Ishikawa (cell line): Measurements from ENCODE around the gene C1orf52.

Experiments used
- CEBPB ChIP-seq: IDR thresholded peaks from 2 replicates; pipeline ENCODE4 v1.6.1; 2012
- CREB1 ChIP-seq: IDR thresholded peaks from 2 replicates; pipeline ENCODE4 v1.6.1; 2012; ENCODE audit warnings: low read depth
- EGR1 ChIP-seq: IDR thresholded peaks from 2 replicates; pipeline ENCODE4 v1.6.1; 2012
- EP300 ChIP-seq: IDR thresholded peaks from 2 replicates; pipeline ENCODE4 v1.6.1; 2012; ENCODE audit warnings: borderline replicate concordance
- FOXM1 ChIP-seq: IDR thresholded peaks from 2 replicates; pipeline ENCODE4 v1.6.1; 2012; ENCODE audit warnings: low read depth, borderline replicate concordance
- NFIC ChIP-seq: IDR thresholded peaks from 2 replicates; pipeline ENCODE4 v1.6.1; 2012
- RAD21 ChIP-seq: IDR thresholded peaks from 2 replicates; pipeline ENCODE4 v1.6.1; 2012; ENCODE audit warnings: low read depth
- TAF1 ChIP-seq: IDR thresholded peaks from 2 replicates; pipeline ENCODE4 v1.6.1; 2012; ENCODE audit warnings: low read depth, mild to moderate bottlenecking
- TCF12 ChIP-seq: IDR thresholded peaks from 2 replicates; pipeline ENCODE4 v1.6.1; 2012; ENCODE audit warnings: low read depth
- TEAD4 ChIP-seq: IDR thresholded peaks from 2 replicates; pipeline ENCODE4 v1.6.1; 2012
- YY1 ChIP-seq: IDR thresholded peaks from 2 replicates; pipeline ENCODE4 v1.6.1; 2012; ENCODE audit warnings: low read depth
- ZBTB7A ChIP-seq: IDR thresholded peaks from 2 replicates; pipeline ENCODE4 v1.6.1; 2012; ENCODE audit warnings: low read depth
- TF ChIP-seq, protein P1 (sequence below): IDR thresholded peaks from 2 replicates; pipeline ENCODE4 v1.6.1; 2012
- TF ChIP-seq, protein P2 (sequence below): IDR thresholded peaks from 2 replicates; pipeline ENCODE4 v1.6.1; 2012; ENCODE audit warnings: low read depth, mild to moderate bottlenecking
- TF ChIP-seq, protein P3 (sequence below): IDR thresholded peaks from 2 replicates; pipeline ENCODE4 v1.6.1; 2012

C1orf52 gene

DNA sequence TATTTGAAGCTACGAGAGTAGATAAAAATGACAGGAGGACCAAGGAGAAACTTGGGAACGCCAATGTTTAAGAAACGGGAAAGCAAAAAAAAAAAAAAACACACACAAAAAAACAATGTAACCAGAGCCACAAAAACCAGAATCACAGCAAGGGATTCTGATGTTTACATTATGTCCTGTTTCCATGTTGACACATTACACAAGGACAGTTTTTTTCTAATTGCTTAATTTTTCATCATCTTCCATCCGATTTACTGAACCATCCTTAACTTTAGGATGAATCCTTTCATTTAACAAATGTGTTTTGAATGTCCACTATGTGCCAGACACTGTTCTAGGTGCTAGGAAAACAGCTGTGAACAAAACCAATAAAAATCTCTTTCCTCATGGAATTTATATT is 18.3 kb upstream of the C1orf52 start:
- TF ChIP-seq, protein P1, sequence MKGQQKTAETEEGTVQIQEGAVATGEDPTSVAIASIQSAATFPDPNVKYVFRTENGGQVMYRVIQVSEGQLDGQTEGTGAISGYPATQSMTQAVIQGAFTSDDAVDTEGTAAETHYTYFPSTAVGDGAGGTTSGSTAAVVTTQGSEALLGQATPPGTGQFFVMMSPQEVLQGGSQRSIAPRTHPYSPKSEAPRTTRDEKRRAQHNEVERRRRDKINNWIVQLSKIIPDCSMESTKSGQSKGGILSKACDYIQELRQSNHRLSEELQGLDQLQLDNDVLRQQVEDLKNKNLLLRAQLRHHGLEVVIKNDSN = no peak
- TF ChIP-seq EGR1 (no peak), YY1 (no peak), TAF1 (no peak), EP300 (no peak), ZBTB7A (no peak), TCF12 (no peak), TEAD4 (no peak)
- TF ChIP-seq, protein P2, sequence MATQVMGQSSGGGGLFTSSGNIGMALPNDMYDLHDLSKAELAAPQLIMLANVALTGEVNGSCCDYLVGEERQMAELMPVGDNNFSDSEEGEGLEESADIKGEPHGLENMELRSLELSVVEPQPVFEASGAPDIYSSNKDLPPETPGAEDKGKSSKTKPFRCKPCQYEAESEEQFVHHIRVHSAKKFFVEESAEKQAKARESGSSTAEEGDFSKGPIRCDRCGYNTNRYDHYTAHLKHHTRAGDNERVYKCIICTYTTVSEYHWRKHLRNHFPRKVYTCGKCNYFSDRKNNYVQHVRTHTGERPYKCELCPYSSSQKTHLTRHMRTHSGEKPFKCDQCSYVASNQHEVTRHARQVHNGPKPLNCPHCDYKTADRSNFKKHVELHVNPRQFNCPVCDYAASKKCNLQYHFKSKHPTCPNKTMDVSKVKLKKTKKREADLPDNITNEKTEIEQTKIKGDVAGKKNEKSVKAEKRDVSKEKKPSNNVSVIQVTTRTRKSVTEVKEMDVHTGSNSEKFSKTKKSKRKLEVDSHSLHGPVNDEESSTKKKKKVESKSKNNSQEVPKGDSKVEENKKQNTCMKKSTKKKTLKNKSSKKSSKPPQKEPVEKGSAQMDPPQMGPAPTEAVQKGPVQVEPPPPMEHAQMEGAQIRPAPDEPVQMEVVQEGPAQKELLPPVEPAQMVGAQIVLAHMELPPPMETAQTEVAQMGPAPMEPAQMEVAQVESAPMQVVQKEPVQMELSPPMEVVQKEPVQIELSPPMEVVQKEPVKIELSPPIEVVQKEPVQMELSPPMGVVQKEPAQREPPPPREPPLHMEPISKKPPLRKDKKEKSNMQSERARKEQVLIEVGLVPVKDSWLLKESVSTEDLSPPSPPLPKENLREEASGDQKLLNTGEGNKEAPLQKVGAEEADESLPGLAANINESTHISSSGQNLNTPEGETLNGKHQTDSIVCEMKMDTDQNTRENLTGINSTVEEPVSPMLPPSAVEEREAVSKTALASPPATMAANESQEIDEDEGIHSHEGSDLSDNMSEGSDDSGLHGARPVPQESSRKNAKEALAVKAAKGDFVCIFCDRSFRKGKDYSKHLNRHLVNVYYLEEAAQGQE = no peak

DNA sequence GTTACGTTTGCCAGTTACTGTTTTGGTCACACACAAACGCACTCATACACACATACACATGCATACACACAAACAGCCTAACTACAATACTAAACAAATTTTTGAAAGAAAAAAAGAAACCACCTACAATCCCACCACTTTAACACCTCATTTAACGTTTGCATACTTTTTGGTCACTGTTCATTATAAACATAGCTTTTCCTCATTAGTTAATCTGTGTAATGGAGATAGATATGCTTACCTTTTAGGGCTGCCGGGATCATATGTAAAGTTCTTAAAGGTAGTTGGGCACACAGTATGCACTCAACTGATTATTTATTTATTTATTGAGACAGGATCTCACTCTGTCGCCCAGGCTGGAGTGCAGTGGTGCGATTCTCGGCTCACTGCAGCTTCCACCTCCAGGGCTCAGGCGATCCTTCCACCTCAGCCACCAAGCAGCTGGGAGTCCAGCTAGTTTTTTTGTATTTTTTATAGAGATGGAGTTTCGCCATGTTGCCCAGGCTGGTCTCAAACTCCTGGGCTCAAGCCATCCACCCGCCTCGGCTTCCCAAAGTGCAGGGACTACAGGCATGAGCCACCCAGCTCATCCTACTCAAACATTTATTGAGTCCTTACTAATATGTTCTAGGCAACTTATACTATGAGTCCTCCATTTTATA is 17.6 kb upstream of the C1orf52 start:
- no peak for TF ChIP-seq NFIC
- TF ChIP-seq CEBPB = no peak
- TF ChIP-seq YY1 = no peak
- TF ChIP-seq, protein P2 = no peak
- no peak for TF ChIP-seq TCF12
- TF ChIP-seq TEAD4 = no peak
- no peak for TF ChIP-seq EGR1
- no peak for TF ChIP-seq FOXM1
- TF ChIP-seq, protein P1 = no peak
- TF ChIP-seq EP300 = no peak
- no peak for TF ChIP-seq TAF1
- no peak for TF ChIP-seq RAD21
- no peak for TF ChIP-seq ZBTB7A
- no peak; the same call in 1 of the 2 replicates for TF ChIP-seq CREB1

DNA sequence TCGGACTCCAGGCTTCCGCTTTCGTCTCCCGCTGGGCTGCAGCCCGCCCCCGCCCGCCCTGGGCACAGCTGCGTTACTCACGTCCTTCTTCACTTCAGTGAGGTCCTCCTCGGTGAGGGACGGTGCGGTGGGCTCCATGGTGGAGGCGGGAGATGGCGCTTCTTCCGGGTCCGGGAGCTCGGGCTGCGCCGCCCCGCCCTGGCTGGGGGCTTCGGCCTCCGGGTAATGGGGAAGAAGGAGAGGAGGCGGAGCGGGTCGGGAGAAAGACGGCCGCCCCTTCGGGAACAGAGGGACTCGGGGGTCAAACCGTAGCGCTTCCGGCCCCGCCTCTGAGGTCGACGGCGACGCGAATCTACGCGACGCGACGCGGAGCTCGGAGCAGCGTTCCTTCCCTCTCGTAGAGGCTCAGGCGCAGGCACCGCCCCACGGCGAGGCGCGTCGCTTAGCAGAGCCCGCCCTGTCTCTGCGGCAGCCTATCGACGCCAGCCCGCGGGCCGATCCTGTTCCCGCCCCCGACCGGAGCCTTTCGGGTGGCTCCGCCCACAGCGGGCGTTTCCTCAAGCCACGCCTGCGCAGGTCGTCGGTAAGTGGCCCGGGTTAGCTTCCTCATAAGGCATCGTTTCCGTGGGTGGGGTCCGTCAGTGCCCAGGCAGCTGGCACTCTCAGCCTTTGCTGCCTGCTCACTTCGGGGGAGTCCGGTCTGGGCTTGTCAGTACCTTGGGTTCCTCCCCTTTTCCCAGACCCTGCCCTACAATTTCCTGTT is 16.9 kb upstream of the C1orf52 start, which contains the start of gene BCL10:
TSS of gene BCL10 (minus strand) at position 418 of the 763 bp plus-strand sequence. CDS start at position 138, 280 bp downstream.
- peak; percentile 10; the same call in 1 of the 2 replicates for TF ChIP-seq TCF12
- TF ChIP-seq CREB1 = peak; percentile 90
- no peak; the same call in 1 of the 2 replicates for TF ChIP-seq FOXM1
- peak; percentile 47; the same call in 1 of the 2 replicates for TF ChIP-seq EGR1
- TF ChIP-seq, protein P2 = no peak
- TF ChIP-seq, protein P1 = no peak
- no peak for TF ChIP-seq EP300
- TF ChIP-seq RAD21 = no peak
- TF ChIP-seq ZBTB7A = 0 out of 2 replicates have a peak, but pooled peaks have one; percentile 45
- 0 out of 2 replicates have a peak, but pooled peaks have one; percentile 11 for TF ChIP-seq YY1
- no peak for TF ChIP-seq TEAD4
- no peak for TF ChIP-seq NFIC
- TF ChIP-seq TAF1 = peak; percentile 66
- no peak for TF ChIP-seq CEBPB
- TF ChIP-seq, protein P3, sequence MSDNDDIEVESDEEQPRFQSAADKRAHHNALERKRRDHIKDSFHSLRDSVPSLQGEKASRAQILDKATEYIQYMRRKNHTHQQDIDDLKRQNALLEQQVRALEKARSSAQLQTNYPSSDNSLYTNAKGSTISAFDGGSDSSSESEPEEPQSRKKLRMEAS = no peak
